Upper lobe of right lung (tissue), 1 donor: ENCODE results near the gene TLE4. TPM values are rescaled to one million over a fixed set of nuclear protein-coding genes. Genes with fewer than 3 reads are reported as not detected.
"Not testable (repeated sequence)": the region's sequence is repeated elsewhere in the genome, so short reads cannot be mapped to it uniquely, and the experiment has no call there.

Experiments used
- ATAC-seq: fragments of 200-7000 bp; cut with Tn5 transposase; one replicate; pipeline ENCODE4 v1.9.1; 2020; ENCODE audit warnings: mild to moderate bottlenecking, moderate library complexity
- DNase-seq: peaks from one replicate; pipeline ENCODE4 v3.0.0-alpha.2; 2020
- H3K27ac ChIP-seq: fragments of 200-600 bp; one replicate; pipeline ENCODE4 v1.8.0; 2022
- H3K27me3 ChIP-seq: fragments of 200-600 bp; one replicate; pipeline ENCODE4 v1.8.0; 2022; ENCODE audit warnings: mild to moderate bottlenecking
- H3K36me3 ChIP-seq: fragments of 200-600 bp; one replicate; pipeline ENCODE4 v1.8.0; 2022
- H3K4me1 ChIP-seq: fragments of 200-600 bp; one replicate; pipeline ENCODE4 v1.8.0; 2022
- H3K4me3 ChIP-seq: fragments of 200-600 bp; one replicate; pipeline ENCODE4 v1.8.0; 2022; ENCODE audit warnings: mild to moderate bottlenecking
- H3K9me3 ChIP-seq: fragments of 200-600 bp; one replicate; pipeline ENCODE4 v1.8.0; 2022
- CTCF ChIP-seq: fragments of 200-600 bp; IDR thresholded peaks from one replicate; pipeline ENCODE4 v1.8.0; 2022; ENCODE audit warnings: antibody characterized with exemption
- intact Hi-C: fragments of 100-400 bp; cut with DNase I; formaldehyde crosslinking; loops from one replicate; pipeline ENCODE4 v1.11.0; 2022
- total RNA-seq: library from RNA; stranded (reverse); fragmentation: NEBNext Ultra II Directional; extraction: Animal tissue kit (Norgen Biotek cat#: 25700); gene quantifications from one replicate; pipeline ENCODE4 v1.2.1, GENCODE V29; 2021
- donor health status: DM: no; HTN: yes; CAD: no; lungs with severe emphysema.

The TLE4 gene
- total RNA-seq, 1 donor from 2014 or later: 37.1 TPM

- Histone ChIP-seq H3K27ac (no peak overlapping the region), H3K27me3 (no peaks in the 10 kb centered on the region), H3K36me3 (no peaks in the 10 kb centered on the region), H3K4me1 (no peaks in the 10 kb centered on the region), H3K4me3 (no peak overlapping the region), H3K9me3 (no peaks in the 10 kb centered on the region)
- DNase-seq (no peak), ATAC-seq (no peak)
- intact Hi-C loops: no loop called here
- no peak for TF ChIP-seq CTCF
Measured at GRCh38 chr9:79537838-79538237, 33.9 kb upstream of the TLE4 start.

GRCh38 chr9:79542735-79543620 lies 28.8 kb upstream of the TLE4 start:
- Histone ChIP-seq H3K27me3 (no peaks in the 10 kb centered on the region), H3K27ac (no peak overlapping the region), H3K4me1 (no peaks in the 10 kb centered on the region), H3K9me3 (no peaks in the 10 kb centered on the region), H3K4me3 (no peak overlapping the region), H3K36me3 (no peaks in the 10 kb centered on the region)
- intact Hi-C loops: no loop called here
- TF ChIP-seq CTCF: no peak
- ATAC-seq (no peak), DNase-seq (no peak)

- ATAC-seq, intact Hi-C loops, H3K4me1 ChIP-seq: not testable (repeated sequence)
Measured at GRCh38 chr9:79544375-79544774, 27.4 kb upstream of the TLE4 start.

GRCh38 chr9:79551586-79551985 lies 20.2 kb upstream of the TLE4 start:
- Histone ChIP-seq H3K4me3 (no peak overlapping the region), H3K4me1 (no peaks in the 10 kb centered on the region), H3K27ac (no peak overlapping the region), H3K9me3 (no peaks in the 10 kb centered on the region), H3K27me3 (no peaks in the 10 kb centered on the region), H3K36me3 (no peaks in the 10 kb centered on the region)
- TF ChIP-seq CTCF: no peak
- DNase-seq: no peak
- intact Hi-C loops: no loop called here
- ATAC-seq: no peak

More at GRCh38 chr9:79544375-79544774, 27.4 kb upstream of the TLE4 start:
- DNase-seq, H3K9me3 ChIP-seq, H3K36me3 ChIP-seq, H3K27ac ChIP-seq, H3K27me3 ChIP-seq, H3K4me3 ChIP-seq: not testable (repeated sequence)

GRCh38 chr9:79551994-79552393 lies 19.8 kb upstream of the TLE4 start:
- H3K9me3 ChIP-seq: no peaks in the 10 kb centered on the region
- DNase-seq (no peak), ATAC-seq (peak; percentile 36)
- intact Hi-C loops: no loop called here
- H3K4me3 ChIP-seq: no peak overlapping the region
- H3K27me3 ChIP-seq: no peaks in the 10 kb centered on the region
- TF ChIP-seq CTCF: no peak
- H3K27ac ChIP-seq: no peak overlapping the region
- no peaks in the 10 kb centered on the region for H3K36me3 ChIP-seq
- no peaks in the 10 kb centered on the region for H3K4me1 ChIP-seq

- no peaks in the 10 kb centered on the region for H3K27me3 ChIP-seq
- ATAC-seq: no peak
- H3K4me1 ChIP-seq: no peaks in the 10 kb centered on the region
- intact Hi-C loops: no loop called here
- no peaks in the 10 kb centered on the region for H3K9me3 ChIP-seq
- no peak overlapping the region for H3K4me3 ChIP-seq
- no peak for TF ChIP-seq CTCF
- no peak overlapping the region for H3K27ac ChIP-seq
- no peaks in the 10 kb centered on the region for H3K36me3 ChIP-seq
- DNase-seq: no peak
Measured at GRCh38 chr9:79555474-79556089, 16.2 kb upstream of the TLE4 start.
